Keratinocyte (primary cell): ENCODE results near the gene MAEL.

Source experiments
- EZH2 ChIP-seq: IDR thresholded peaks from one replicate; pipeline ENCODE4 v1.6.1; 2012; ENCODE audit warnings: inconsistent platforms, mild to moderate bottlenecking, low read length, moderate library complexity
- TF ChIP-seq, protein P1 (sequence below), 3 experiments: IDR thresholded peaks in 1 of 3; conservative IDR thresholded peaks in 1 of 3; optimal IDR thresholded peaks in 1 of 3; 2 replicates in 2 of 3; 3 replicates in 1 of 3; pipeline versions ENCODE3 to v1.5.1; 2011; ENCODE audit warnings: low read length in 3 of 3, mild to moderate bottlenecking in 3 of 3, moderate library complexity in 2 of 3, control low read depth in 1 of 3, inconsistent platforms in 1 of 3; ENCODE audit not compliant: insufficient read depth in 2 of 3; ENCODE audit errors: extremely low read depth in 1 of 3

DNA sequence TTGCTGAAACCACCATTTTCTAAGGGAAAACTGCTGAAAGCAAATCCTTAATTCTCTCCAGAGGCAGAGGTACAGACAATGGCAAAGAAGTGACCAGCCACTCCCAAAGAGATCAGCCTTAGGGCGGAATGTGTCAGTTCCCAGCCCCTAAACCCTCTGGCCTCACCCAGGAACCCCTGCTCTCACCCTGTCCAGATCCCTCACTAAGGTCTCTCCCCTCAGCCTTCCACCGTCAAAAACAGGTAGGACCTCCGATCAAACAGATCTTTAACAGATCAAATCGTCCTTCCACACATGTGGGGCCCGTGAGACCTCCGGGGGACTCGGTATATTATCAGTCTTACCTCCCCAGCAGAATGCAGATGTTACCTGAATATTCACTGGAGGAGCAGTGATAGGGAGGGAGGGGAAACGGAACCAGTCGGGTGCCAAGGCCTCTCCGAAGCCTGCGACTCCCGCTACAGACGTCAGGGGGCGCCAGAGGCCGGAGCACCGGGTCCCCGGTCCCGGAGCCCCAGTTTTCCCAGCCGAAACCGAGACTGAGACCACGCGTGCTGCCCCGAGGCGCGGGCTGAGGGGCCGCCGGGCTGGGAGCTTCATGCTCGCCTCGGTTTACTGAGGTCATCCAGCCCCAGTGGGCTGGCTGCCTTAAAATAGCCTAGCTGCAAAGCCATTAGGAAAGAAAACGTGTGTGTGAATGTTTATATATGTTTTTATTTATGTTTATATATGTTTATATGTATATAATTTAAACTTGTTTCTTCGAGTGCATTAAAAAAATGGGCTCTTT is 77.4 kb downstream of the MAEL start:
- TF ChIP-seq, protein P1, sequence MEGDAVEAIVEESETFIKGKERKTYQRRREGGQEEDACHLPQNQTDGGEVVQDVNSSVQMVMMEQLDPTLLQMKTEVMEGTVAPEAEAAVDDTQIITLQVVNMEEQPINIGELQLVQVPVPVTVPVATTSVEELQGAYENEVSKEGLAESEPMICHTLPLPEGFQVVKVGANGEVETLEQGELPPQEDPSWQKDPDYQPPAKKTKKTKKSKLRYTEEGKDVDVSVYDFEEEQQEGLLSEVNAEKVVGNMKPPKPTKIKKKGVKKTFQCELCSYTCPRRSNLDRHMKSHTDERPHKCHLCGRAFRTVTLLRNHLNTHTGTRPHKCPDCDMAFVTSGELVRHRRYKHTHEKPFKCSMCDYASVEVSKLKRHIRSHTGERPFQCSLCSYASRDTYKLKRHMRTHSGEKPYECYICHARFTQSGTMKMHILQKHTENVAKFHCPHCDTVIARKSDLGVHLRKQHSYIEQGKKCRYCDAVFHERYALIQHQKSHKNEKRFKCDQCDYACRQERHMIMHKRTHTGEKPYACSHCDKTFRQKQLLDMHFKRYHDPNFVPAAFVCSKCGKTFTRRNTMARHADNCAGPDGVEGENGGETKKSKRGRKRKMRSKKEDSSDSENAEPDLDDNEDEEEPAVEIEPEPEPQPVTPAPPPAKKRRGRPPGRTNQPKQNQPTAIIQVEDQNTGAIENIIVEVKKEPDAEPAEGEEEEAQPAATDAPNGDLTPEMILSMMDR (optimal IDR thresholded peaks at IDR 0.05 in 1 of 3, IDR thresholded peaks at IDR 0.05 in 1 of 3, conservative IDR thresholded peaks at IDR 0.05 in 1 of 3; ENCODE audit: extremely low read depth in 1 of 3, insufficient read depth in 2 of 3, low read length in 3 of 3) = peak; percentile 85 to 97 (median 87)
- TF ChIP-seq EZH2 = no peak
